Measurements from ENCODE around the gene FAM83F.

GRCh38 chr22:39955675-39956074, 39.1 kb upstream of the FAM83F start:
- TF ChIP-seq SUPT20H (IDR thresholded peaks at IDR 0.05; ENCODE audit: borderline replicate concordance, control insufficient read depth, low read depth, low read length) (no peak), BRCA1 (IDR thresholded peaks at IDR 0.05; ENCODE audit: low read depth, low read length) (no peak), ZNF274 (IDR thresholded peaks at IDR 0.05; ENCODE audit: insufficient read depth, insufficient read length) (no peak), NFIC (IDR thresholded peaks at IDR 0.05; ENCODE audit: low read depth, low read length) (no peak), ZBTB33 (IDR thresholded peaks at IDR 0.05) (no peak), EZH2 (IDR thresholded peaks at IDR 0.05; ENCODE audit: borderline replicate concordance, control insufficient read depth, low read depth, low read length) (no peak), SRF (IDR thresholded peaks at IDR 0.05; ENCODE audit: low read depth in 2 of 2, low read length in 2 of 2) (no peak), CTCF (IDR thresholded peaks at IDR 0.05 in 2 of 3, conservative IDR thresholded peaks at IDR 0.05 in 1 of 3; ENCODE audit: control insufficient read depth in 2 of 3, extremely low read depth in 1 of 3, insufficient read depth in 1 of 3, low read depth in 3 of 3, low read length in 3 of 3) (no peak), RB1 (IDR thresholded peaks at IDR 0.05; ENCODE audit: borderline replicate concordance) (no peak), CHD4 (IDR thresholded peaks at IDR 0.05) (no peak), POLR2A (IDR thresholded peaks at IDR 0.05; ENCODE audit: low read depth, low read length) (no peak), STAT3 (IDR thresholded peaks at IDR 0.05; ENCODE audit: low read depth, low read length) (no peak), CEBPB (IDR thresholded peaks at IDR 0.05; ENCODE audit: borderline replicate concordance in 1 of 2, low read depth in 2 of 2, low read length in 2 of 2) (no peak), RAD21 (IDR thresholded peaks at IDR 0.05; ENCODE audit: insufficient read depth, low read depth, low read length) (no peak)

Measured in GM12878 (cell line).